Stimulated activated naive CD8-positive, alpha-beta T cell treated with anti-CD3 and anti-CD28 coated beads, Interleukin-15, amount 100 ng/mL, for 72 hours (primary cell): ENCODE measurements around the gene HERC4.

Source experiments
- ATAC-seq: fragments of 150-1000 bp; cut with Tn5 transposase; 2 replicates; pipeline ENCODE4 v1.10.0; 2021; ENCODE audit warnings: mild to moderate bottlenecking, moderate library complexity
- DNase-seq, 2 donors: peaks; one replicate each; pipeline ENCODE4 v3.0.0; 2021 to 2022
- H3K27ac Mint-ChIP-seq, 2 donors: one replicate each; pipeline ENCODE4 v1.8.0; 2022; ENCODE audit warnings: mild to moderate bottlenecking in 2 of 2, mixed read lengths in 2 of 2, moderate library complexity in 2 of 2
- H3K27me3 Mint-ChIP-seq: one replicate; pipeline ENCODE4 v1.8.0; 2022; ENCODE audit warnings: mixed read lengths
- H3K4me1 Mint-ChIP-seq: one replicate; pipeline ENCODE4 v1.8.0; 2022; ENCODE audit warnings: mild to moderate bottlenecking, mixed read lengths
- H3K4me3 Mint-ChIP-seq, 2 donors: one replicate each; pipeline ENCODE4 v1.8.0; 2022; ENCODE audit warnings: mild to moderate bottlenecking in 2 of 2, mixed read lengths in 2 of 2, moderate library complexity in 1 of 2
- H3K9me3 Mint-ChIP-seq, 2 donors: one replicate each; pipeline ENCODE4 v1.8.0; 2022; ENCODE audit warnings: mixed read lengths in 2 of 2

HERC4 gene

DNA sequence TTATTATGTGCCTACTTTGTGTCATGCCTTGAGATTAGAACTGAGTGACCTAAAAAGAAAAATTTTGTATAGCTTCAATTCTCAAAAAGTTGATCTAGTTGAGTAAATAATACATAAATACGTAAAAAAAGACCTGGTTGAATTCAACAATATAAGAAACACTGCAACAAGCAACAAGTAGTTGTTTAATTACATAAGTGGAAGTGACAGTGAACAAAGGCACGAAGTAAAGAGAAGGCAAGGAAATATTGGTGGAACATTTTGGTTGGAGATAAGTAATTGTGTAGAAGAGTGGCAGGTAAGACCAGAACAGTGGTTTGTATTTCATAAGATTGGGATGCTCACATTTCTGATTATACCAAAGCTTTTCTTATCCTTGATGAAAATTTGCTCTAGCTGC lies 26.0 kb upstream of the HERC4 start:
- DNase-seq (no peak), ATAC-seq (no peak)
- Mint-ChIP-seq H3K4me1 (peaks cover 4% of the 10 kb centered on the region), H3K4me3 (no peak overlapping the region), H3K27ac (no peak overlapping the region), H3K9me3 (no peaks in the 10 kb centered on the region), H3K27me3 (peaks cover 7% of the 10 kb centered on the region)

DNA sequence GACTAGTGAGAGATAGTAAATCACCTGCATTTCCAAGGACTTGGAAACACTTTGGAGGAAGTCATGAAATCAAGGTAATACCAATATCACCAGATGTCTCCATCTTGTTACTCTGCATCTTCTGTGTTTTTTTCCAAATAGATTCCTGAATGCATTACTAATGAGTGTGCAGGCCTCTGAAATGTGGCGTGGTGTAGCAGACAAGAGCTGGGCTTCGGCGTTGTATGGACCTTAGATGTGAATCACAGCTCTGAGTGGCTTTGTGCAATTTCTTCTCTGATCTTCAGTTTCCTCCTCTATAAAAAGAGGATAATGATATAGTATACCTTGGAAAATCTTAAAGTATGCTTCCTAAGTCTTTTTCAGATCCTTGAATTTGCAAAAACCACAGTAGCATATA lies 24.7 kb upstream of the HERC4 start:
- DNase-seq: no peak
- no peaks in the 10 kb centered on the region for H3K9me3 Mint-ChIP-seq
- H3K27me3 Mint-ChIP-seq: peaks cover 7% of the 10 kb centered on the region
- no peak overlapping the region for H3K4me3 Mint-ChIP-seq
- H3K4me1 Mint-ChIP-seq: peaks cover 4% of the 10 kb centered on the region
- no peak overlapping the region for H3K27ac Mint-ChIP-seq
- no peak for ATAC-seq

DNA sequence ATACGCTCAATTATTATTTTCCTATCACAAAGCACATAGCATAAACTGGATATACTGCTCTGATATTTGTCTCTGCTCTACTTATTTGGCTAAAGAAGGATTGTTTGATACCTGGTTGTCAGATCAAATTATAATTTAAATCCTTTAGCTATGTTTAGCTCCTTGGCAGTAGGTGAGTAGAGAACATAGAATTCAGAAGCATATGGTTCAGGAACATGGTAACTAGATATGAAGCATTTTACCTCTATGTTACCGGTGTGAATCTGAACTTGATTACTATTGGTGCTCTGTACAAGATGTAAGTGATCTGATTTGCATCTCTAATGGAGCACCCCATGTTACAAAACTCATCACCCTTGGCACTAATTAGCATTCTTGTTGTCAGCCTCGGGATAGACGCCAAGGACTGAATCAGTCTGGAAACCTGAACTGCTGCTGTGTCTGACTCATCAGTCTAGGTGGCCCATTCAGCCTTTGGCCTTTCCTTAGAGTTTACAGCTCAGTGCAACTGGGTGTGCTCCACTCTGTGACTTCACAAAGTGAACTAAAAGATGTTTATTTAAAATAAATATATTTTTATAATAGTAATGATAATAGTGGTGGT lies 21.9 kb upstream of the HERC4 start:
- H3K4me1 Mint-ChIP-seq: peaks cover 4% of the 10 kb centered on the region
- no peak for ATAC-seq
- no peak overlapping the region for H3K27ac Mint-ChIP-seq
- H3K27me3 Mint-ChIP-seq: no peaks in the 10 kb centered on the region
- no peaks in the 10 kb centered on the region for H3K9me3 Mint-ChIP-seq
- no peak overlapping the region for H3K4me3 Mint-ChIP-seq
- DNase-seq: no peak

DNA sequence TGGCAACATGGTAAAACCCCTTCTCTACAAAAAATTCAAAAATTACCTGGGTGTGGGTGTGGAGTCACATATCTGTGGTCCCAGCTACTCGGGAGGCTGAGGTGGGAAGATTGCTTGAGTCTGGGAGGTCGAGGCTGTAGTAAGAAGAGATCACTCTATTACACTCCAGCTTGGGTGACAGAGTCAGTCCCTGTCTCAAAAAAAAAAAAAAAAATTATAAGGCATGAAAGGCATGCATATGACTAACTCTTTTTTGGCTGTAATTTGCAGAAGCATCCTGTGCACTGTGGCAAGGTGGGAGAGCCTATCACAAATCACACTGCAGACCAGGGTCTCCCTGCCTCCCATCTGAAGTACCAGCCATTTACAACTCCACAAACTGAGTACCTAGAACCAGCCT lies 20.1 kb upstream of the HERC4 start:
- Mint-ChIP-seq H3K4me3 (no peak overlapping the region), H3K9me3 (no peaks in the 10 kb centered on the region), H3K4me1 (peaks cover 1% of the 10 kb centered on the region), H3K27ac (no peak overlapping the region), H3K27me3 (no peaks in the 10 kb centered on the region)
- ATAC-seq (no peak), DNase-seq (no peak)

DNA sequence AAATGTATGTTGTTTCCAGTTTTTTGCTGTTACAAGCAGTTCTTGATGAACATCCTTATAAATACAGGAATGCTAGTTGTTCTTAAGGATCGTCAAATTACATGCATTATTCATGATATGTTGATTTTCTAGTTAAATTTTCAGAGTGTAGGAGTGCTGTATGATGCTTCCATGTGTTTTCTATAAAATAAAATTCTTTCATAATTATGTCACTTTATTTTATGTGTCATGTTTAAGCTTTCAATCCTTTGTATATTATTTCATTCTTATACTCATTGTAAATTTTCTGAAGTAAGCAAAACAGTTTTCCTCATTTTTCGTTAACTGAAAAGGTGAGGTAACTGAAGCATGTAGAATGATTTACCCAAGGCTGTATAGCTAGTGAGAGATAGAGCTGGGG lies 17.4 kb upstream of the HERC4 start:
- no peaks in the 10 kb centered on the region for H3K9me3 Mint-ChIP-seq
- H3K27ac Mint-ChIP-seq: no peak overlapping the region
- no peak overlapping the region for H3K4me3 Mint-ChIP-seq
- no peak for DNase-seq
- peaks cover 19% of the 10 kb centered on the region for H3K4me1 Mint-ChIP-seq
- H3K27me3 Mint-ChIP-seq: peaks cover 8% of the 10 kb centered on the region
- no peak for ATAC-seq

DNA sequence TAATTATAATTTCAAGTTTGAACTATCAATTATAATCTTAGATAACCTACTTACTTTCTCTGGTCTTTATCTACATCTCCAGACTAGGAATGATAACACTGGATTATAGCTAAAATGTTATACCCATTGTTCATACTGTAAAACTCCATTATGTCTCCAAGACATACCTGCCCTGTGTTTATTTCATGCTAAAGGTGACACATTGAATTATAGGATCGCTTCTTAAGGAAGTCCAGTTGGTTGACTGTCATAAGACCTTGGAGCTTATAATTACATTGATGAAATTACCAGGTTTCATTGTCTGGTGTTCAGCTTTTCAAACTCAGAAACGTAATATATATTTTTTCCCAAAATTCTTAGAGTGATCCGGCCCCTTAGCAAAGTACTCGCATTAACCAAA lies 15.5 kb upstream of the HERC4 start:
- H3K4me3 Mint-ChIP-seq: no peak overlapping the region
- H3K9me3 Mint-ChIP-seq: no peaks in the 10 kb centered on the region
- peaks cover 10% of the 10 kb centered on the region for H3K27me3 Mint-ChIP-seq
- DNase-seq (no peak), ATAC-seq (no peak)
- H3K27ac Mint-ChIP-seq: no peak overlapping the region
- H3K4me1 Mint-ChIP-seq: peaks cover 22% of the 10 kb centered on the region

DNA sequence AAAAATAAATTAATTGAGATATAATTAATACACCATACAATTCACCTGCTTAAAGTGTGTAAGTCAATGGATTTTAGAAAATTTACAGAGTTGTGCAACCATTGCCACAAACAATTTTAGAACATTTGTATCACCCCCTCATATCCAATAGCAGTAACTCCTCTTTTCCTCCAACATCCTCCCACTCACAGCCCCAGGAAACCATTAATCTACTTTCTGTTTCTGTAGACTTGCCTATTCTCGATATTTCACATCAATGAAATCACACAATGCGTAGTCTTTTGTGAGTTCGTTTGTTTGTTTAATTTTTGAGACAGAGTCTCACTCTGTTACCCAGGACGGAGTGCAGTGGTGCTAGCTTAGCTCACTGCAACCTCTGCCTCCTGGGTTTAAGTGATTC lies 13.7 kb upstream of the HERC4 start:
- ATAC-seq (peak; percentile 75), DNase-seq (no peak)
- no peak overlapping the region for H3K27ac Mint-ChIP-seq
- peaks cover 10% of the 10 kb centered on the region for H3K27me3 Mint-ChIP-seq
- peak overlapping the region; percentile 2 to 40 for H3K4me3 Mint-ChIP-seq
- peaks cover 22% of the 10 kb centered on the region for H3K4me1 Mint-ChIP-seq
- H3K9me3 Mint-ChIP-seq: no peaks in the 10 kb centered on the region

DNA sequence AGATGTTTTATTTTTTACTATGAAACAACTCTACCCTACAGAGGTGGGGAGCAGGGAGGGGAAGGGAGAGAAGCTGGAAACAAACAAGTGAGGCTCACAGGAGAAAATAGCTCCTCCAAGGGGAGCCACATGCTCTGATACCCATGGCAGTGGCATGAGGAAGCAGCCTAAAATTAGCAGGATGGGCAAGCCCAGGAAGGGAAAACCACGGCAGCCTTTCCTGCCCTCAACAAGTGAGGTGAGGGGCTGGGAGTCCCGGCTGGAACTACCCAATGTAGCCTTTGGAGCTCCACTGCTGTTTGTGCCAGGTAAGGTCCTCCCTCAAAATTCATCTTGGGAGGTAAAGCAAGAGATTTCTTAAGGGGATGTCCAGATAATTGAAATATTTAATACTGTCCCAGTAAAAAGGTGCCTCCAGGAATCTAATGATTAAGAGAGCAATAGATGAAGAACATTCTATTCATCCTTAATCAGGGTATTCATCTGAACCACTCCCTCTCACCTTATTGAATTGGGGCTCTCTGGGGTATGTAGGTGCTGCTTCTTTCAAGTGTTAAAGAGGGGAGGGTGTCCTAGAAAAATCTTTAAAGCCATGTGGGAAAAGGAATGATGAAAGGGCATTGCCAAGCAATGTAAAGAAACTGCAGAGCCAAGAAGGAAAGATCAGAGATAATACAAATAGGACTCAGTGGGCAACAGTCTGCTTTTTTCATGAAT lies 12.8 kb upstream of the HERC4 start:
- H3K27ac Mint-ChIP-seq: peak overlapping the region in 1 of 2 donors; percentile 61
- H3K9me3 Mint-ChIP-seq: no peaks in the 10 kb centered on the region

DNA sequence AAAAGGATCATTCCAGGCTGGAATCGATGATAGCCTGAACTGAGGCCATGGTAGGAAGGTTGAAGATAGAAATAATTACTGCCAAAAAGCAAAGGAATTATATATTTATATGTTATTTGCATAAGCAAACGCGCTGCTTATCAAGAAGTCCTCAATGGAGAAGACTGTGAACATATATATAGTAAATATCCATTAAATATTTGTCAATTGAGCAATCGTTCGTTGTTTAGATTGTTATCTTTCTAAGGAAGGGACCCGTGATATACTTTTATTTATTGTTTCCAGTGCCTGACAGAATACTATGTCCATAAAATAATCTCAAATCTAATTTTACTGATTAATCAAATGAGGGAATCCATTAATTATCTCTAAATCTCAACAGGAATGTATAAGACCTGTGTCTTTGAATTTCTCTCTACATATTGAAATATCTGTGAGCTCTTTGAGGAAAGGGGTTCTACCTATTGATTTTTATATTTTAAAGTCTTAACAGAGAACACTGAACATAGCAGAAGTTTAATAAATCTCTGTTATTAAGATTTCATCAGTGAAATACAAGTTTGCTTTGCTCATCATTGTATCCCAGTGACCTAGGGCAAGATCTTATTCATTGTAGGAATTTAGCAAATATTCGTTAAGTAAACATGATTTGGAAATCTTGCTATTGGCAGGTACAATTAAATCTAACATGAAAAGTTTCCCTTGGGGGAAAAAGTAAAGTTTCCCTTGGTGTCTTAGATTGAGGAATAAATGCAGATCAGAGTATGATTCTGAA lies 12.0 kb upstream of the HERC4 start:
- DNase-seq (no peak), ATAC-seq (no peak)
- Mint-ChIP-seq H3K4me3 (no peak overlapping the region), H3K9me3 (no peaks in the 10 kb centered on the region), H3K4me1 (peaks cover 22% of the 10 kb centered on the region), H3K27ac (peak overlapping the region in 1 of 2 donors; percentile 61), H3K27me3 (peaks cover 18% of the 10 kb centered on the region)

More for the DNA sequence above, 12.8 kb upstream of the HERC4 start:
- DNase-seq (no peak), ATAC-seq (no peak)
- H3K4me1 Mint-ChIP-seq: peaks cover 22% of the 10 kb centered on the region
- peaks cover 12% of the 10 kb centered on the region for H3K27me3 Mint-ChIP-seq
- H3K4me3 Mint-ChIP-seq: no peak overlapping the region

DNA sequence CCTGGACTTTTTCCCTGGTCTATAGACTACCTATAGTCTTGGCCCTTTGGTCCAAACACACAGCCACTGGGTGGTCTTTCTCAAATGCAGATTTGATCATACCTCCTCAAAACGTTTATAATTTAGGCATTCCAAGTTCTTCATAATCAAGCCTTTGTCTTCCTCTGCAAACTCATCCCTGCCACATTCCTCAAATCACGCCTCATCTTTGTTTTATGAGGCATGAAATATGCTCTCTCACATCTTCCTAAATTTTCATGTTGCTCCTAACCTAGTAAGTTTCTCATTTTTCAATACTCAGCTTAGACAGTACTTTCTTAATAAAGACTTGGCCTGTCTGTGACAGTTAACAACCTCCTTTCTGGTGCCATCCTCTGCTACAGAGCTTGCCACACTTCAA lies 10.9 kb upstream of the HERC4 start:
- ATAC-seq: no peak
- H3K4me3 Mint-ChIP-seq: no peak overlapping the region
- peaks cover 18% of the 10 kb centered on the region for H3K27me3 Mint-ChIP-seq
- H3K9me3 Mint-ChIP-seq: no peaks in the 10 kb centered on the region
- peaks cover 22% of the 10 kb centered on the region for H3K4me1 Mint-ChIP-seq
- H3K27ac Mint-ChIP-seq: no peak overlapping the region
- no peak for DNase-seq

DNA sequence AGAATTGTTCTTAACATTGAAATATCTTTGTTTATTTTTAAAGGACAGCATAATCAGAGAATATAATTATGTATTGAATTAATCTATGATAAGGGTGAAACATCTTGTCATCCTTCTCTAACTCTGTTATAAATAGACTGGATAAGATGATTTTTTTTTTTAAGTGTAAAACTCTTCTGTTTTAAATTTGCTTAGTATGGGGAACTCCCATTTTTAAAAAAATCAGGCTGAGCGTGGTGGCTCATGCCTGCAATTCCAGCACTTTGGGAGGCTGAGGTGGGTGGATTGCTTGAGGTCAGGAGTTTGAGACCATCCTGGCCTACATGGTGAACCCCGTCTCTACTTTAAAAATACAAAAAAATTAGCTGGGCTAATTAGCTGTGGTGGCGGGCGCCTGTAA lies 9.4 kb upstream of the HERC4 start:
- ATAC-seq: no peak
- Mint-ChIP-seq H3K4me1 (peaks cover 21% of the 10 kb centered on the region), H3K9me3 (no peaks in the 10 kb centered on the region), H3K27ac (no peak overlapping the region), H3K4me3 (no peak overlapping the region), H3K27me3 (peaks cover 18% of the 10 kb centered on the region)
- no peak for DNase-seq

DNA sequence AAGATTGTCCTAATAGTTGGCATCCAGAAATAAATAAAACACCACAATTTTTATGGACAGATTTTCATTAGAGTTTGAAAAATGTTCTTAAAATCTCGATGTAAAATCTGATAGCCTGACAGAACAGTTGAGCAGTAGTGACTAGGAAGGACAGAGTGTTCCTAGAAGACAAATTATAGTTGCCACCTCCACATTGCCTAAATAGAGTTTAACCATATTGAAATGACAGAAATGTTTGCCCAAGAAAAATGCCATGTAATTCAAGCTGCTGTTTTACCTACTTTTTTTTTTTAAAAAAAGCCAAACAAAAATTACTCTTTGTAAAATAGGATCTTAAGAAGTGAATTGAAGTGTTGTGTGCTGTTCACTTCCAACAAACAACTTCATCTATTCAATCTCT lies 8.9 kb upstream of the HERC4 start:
- no peaks in the 10 kb centered on the region for H3K9me3 Mint-ChIP-seq
- H3K4me3 Mint-ChIP-seq: no peak overlapping the region
- H3K27me3 Mint-ChIP-seq: peaks cover 18% of the 10 kb centered on the region
- DNase-seq (no peak), ATAC-seq (no peak)
- H3K27ac Mint-ChIP-seq: no peak overlapping the region
- peaks cover 17% of the 10 kb centered on the region for H3K4me1 Mint-ChIP-seq

DNA sequence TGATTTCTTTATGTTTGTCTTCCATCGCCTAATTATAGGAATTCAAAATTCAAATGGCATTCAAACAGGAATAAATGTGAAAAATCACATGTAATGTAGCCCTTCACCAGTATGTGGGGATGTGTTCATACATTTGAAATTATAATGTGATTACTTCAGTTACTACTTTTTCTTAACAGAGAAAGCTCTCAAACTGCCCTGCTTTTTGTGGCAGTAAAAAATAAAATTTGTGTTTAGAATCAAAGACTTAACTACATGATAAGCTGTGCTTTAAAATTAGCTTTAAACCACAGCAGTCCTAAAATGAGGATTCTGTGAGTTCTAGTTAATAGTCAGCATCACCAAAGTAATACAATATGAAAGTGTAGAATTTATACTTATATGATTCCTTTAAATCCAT lies 7.8 kb upstream of the HERC4 start:
- no peak for ATAC-seq
- no peak for DNase-seq
- no peaks in the 10 kb centered on the region for H3K9me3 Mint-ChIP-seq

DNA sequence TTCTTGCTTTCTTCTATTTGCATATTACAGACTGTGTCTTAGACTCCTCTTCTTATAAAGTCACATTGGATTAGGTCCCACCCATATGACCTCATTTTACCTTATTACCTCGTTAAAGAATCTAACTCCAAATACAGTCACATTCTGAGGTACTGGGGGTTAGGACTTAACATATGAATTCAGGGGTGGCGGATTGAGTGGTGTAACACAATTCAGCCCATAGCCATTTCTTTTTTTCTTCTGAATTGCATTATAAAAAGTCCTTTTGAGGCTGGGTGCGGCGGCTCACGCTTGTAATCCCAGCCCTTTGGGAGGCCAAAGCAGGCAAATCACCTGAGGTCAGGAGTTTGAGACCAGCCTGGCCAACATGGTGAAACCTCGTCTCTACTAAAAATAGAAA lies 6.8 kb upstream of the HERC4 start:
- no peak for DNase-seq
- H3K4me3 Mint-ChIP-seq: no peak overlapping the region

More for the DNA sequence above, 7.8 kb upstream of the HERC4 start:
- Mint-ChIP-seq H3K4me1 (peaks cover 6% of the 10 kb centered on the region), H3K27ac (no peak overlapping the region), H3K27me3 (peaks cover 13% of the 10 kb centered on the region), H3K4me3 (no peak overlapping the region)

DNA sequence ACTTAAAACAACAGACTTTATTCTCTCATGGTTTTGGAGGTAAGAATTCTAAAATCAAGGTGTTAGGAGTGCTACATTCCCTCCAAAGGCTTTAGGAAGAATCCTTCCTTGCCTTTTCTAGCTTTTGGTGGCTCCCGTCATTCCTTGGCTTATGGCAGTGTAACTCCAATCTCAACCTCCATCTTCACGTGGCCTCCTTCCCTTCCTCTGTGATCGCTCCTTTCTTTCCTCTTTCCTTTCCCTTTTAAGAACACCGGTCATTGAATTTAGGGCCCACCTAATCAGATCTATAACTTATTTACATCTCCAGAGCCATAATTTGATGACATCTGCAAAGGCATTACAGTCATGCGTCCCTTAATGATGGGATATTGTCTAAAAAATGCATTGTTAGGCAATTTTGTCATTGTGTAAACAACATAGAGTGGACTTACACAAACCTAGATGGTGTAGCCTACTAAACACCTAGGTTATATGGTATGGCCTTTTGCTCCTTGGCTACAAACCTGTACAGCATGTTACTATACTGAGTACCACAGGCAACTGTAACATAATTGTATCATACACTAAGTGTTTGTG lies 5.9 kb upstream of the HERC4 start:
- H3K27me3 Mint-ChIP-seq: peaks cover 8% of the 10 kb centered on the region
- DNase-seq: no peak

More for the DNA sequence above, 6.8 kb upstream of the HERC4 start:
- Mint-ChIP-seq H3K27ac (no peak overlapping the region), H3K9me3 (no peaks in the 10 kb centered on the region), H3K27me3 (peaks cover 8% of the 10 kb centered on the region), H3K4me1 (no peaks in the 10 kb centered on the region)
- ATAC-seq: no peak

DNA sequence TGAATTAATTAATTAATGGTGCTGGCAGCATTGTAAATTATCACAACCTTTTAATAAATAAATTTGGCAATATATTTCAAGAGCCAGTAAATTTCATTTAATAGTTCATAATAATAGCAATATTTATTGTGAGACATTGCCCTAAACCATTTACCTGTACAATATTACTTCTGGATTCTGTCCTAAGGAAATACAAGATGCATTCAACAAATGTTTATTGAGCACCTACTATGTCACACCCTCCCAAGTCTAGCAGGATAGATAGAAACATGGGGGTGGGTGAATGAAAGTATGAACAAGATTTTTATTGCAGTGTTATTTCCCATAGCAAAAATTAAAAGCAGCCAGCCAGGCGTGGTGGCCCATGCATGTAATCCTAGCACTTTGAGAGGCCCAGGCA lies 4.4 kb upstream of the HERC4 start:
- Mint-ChIP-seq H3K9me3 (no peaks in the 10 kb centered on the region), H3K27ac (no peak overlapping the region), H3K4me3 (no peak overlapping the region), H3K4me1 (no peaks in the 10 kb centered on the region), H3K27me3 (peaks cover 8% of the 10 kb centered on the region)
- no peak for ATAC-seq
- no peak for DNase-seq

More for the DNA sequence above, 5.9 kb upstream of the HERC4 start:
- no peaks in the 10 kb centered on the region for H3K4me1 Mint-ChIP-seq
- no peak overlapping the region for H3K27ac Mint-ChIP-seq
- no peak for ATAC-seq
- H3K9me3 Mint-ChIP-seq: no peaks in the 10 kb centered on the region
- no peak overlapping the region for H3K4me3 Mint-ChIP-seq
